ENCODE data around the gene ANO3. TPM values are rescaled to one million over a fixed set of nuclear protein-coding genes. Genes with fewer than 3 reads are reported as not detected.

Gene ANO3
- total and polyA plus RNA-seq, 4 donors: under 0.01 to 2.0 (median 0.40) TPM

DNA sequence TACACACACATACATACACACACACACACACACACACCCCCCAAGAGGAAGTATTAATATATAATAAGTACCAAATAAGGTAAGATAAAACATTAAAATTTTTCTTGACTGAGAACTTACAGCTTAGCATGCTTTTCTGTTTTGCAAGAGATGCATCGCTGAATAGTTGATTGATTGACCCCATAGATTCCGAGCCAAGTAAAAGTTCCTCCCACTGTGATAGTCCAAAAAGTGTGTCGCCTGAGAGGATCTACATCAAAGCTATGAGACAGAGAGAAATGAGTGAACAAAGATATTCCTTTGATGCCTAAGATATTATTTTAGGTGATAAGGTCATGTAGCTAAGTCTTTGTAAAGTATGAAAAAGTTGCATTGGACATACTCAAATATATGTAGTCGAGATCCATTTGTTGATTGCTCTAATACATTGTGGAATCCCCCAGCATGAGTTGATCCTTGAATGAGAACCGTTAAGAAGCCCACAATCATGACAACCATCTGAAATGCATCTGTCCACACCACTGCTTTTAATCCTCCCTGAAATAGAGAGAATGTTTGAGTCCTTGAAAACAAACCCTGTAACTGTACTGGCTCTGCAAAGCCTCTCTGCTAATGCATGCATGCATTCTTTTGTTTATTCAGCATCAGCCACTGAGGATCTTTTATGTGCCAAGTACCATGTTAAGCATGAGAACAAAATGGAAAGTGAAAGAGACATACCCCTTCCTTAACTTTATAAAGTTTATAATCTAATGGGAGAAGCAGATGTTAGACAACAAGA lies 371.7 kb downstream of the ANO3 start:
- DNase-seq (ENCODE audit: low spot score): no peak
- Histone ChIP-seq H3K9ac (ENCODE audit: low read depth in 1 of 2, low read length in 2 of 2) (no peak overlapping the region), H3K4me3 (ENCODE audit: low read depth in 1 of 3, low read length in 3 of 3) (no peak overlapping the region), H3K27me3 (ENCODE audit: control insufficient read depth in 4 of 4, insufficient read depth in 4 of 4, low read length in 3 of 4) (no peaks in the 10 kb centered on the region), H3K36me3 (ENCODE audit: control insufficient read depth in 4 of 4, insufficient read depth in 3 of 4, low read depth in 1 of 4, low read length in 3 of 4) (peaks cover 0 to 2% (median 0%) of the 10 kb centered on the region in 4 donors), H3K27ac (ENCODE audit: low read depth in 1 of 2, low read length in 2 of 2) (no peak overlapping the region), H3K4me1 (ENCODE audit: control insufficient read depth in 4 of 4, insufficient read depth in 4 of 4, low read length in 3 of 4) (no peaks in the 10 kb centered on the region), H3K9me3 (ENCODE audit: control insufficient read depth in 4 of 4, low read length in 3 of 4) (no peaks in the 10 kb centered on the region)
- TF ChIP-seq GABPA (IDR thresholded peaks at IDR 0.05 in 1 of 2, conservative IDR thresholded peaks at IDR 0.05 in 1 of 2) (no peak), TAF1 (conservative IDR thresholded peaks at IDR 0.05) (no peak), ATF3 (IDR thresholded peaks at IDR 0.05) (no peak), NR2F2 (IDR thresholded peaks at IDR 0.05) (no peak), SP1 (IDR thresholded peaks at IDR 0.05) (no peak), HNF4A (conservative IDR thresholded peaks at IDR 0.05) (no peak), RXRA (IDR thresholded peaks at IDR 0.05) (no peak), FOXA1 (IDR thresholded peaks at IDR 0.05) (no peak), FOXA2 (IDR thresholded peaks at IDR 0.05) (no peak), JUND (IDR thresholded peaks at IDR 0.05) (no peak), RAD21 (IDR thresholded peaks at IDR 0.05) (no peak), EGR1 (IDR thresholded peaks at IDR 0.05; ENCODE audit: low read depth in 2 of 2) (no peak), YY1 (IDR thresholded peaks at IDR 0.05) (no peak), REST (IDR thresholded peaks at IDR 0.05) (no peak), CTCF (IDR thresholded peaks at IDR 0.05; ENCODE audit: low read depth, low read length, missing input control) (no peak), HNF4G (IDR thresholded peaks at IDR 0.05) (no peak)
- TF ChIP-seq, protein P1, sequence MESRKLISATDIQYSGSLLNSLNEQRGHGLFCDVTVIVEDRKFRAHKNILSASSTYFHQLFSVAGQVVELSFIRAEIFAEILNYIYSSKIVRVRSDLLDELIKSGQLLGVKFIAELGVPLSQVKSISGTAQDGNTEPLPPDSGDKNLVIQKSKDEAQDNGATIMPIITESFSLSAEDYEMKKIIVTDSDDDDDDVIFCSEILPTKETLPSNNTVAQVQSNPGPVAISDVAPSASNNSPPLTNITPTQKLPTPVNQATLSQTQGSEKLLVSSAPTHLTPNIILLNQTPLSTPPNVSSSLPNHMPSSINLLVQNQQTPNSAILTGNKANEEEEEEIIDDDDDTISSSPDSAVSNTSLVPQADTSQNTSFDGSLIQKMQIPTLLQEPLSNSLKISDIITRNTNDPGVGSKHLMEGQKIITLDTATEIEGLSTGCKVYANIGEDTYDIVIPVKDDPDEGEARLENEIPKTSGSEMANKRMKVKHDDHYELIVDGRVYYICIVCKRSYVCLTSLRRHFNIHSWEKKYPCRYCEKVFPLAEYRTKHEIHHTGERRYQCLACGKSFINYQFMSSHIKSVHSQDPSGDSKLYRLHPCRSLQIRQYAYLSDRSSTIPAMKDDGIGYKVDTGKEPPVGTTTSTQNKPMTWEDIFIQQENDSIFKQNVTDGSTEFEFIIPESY (IDR thresholded peaks at IDR 0.05): no peak
- TF ChIP-seq, protein P2, sequence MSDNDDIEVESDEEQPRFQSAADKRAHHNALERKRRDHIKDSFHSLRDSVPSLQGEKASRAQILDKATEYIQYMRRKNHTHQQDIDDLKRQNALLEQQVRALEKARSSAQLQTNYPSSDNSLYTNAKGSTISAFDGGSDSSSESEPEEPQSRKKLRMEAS (IDR thresholded peaks at IDR 0.05): no peak
- 55% methylated on average over 5 of the region's 5 CpGs for WGBS
